Muscle of back (tissue), 11 donors: ENCODE measurements around the gene ARL8A. TPM values are rescaled to one million over a fixed set of nuclear protein-coding genes. Genes with fewer than 3 reads are reported as not detected.

Experiments used
- DNase-seq, 3 donors: peaks; one replicate each; pipeline versions ENCODE4 v3.0.0 to v3.0.0-alpha.2; 2013
- polyA plus RNA-seq, 10 donors: library from polyadenylated mRNA; unstranded; fragments of 120-200 nt; gene quantifications; one replicate each; pipeline ENCODE4 v1.2.1, GENCODE V29; 2013; ENCODE audit not compliant: insufficient read length in 10 of 10

Gene ARL8A
- polyA plus RNA-seq, 10 donors, result 34.3 to 43.1 (median 38.4) TPM

DNA sequence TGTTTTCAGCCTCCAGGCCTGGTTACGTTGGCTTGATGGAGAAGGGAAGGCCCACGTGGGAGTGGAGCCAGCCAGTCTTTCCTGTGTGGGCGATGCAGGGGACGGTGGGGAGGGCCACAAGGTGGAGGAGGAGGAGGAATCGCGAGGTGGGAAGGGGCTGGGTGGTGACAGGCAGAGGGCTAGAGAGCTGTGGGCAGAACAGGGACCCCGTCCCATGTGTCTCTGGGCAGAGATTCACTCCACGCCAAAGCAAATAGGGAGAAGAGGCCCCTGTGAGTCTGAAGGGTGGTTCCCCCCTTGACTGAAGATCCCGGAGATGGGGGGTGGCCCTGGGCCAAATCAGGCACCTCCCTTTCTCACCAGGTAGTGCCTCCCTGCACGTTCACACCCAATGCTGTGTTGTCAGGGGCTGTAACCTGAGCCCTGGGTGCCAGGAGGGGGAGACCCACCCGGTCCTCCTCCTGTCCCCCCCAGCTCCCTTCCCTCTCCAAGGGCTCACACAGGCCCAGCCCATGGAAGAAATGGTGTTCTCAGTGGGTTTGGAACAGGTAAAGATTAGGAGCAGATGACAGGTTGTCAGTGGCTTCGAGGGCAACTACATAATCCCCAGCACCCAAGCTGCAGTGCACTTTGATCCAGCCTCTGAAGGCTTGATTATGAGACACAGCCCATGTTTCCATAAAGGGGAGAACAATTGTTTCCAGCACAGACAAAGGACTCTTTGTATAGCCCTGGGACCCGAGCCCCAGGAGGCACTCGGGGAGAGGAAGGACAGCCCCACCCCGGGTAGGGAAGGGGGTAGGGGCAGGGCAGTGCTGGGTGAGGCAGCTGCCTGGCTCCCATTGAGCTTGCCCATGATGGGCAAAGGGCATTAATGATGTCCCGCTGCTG lies 59.5 kb downstream of the ARL8A start:
- DNase-seq, result no peak

Other genes starting within 250 kb of the ARL8A start
- 10 to 100 TPM; 12.8 to 46.5 (median 32.4) TPM for gene LMOD1, start 198.2 kb downstream of the ARL8A start, polyA plus RNA-seq
- 10 to 100 TPM; 32.1 to 44.9 (median 40.3) TPM for gene TIMM17A, start 189.2 kb downstream of the ARL8A start, polyA plus RNA-seq
- gene RNPEP, start 162.1 kb downstream of the ARL8A start, polyA plus RNA-seq, result 10 to 100 TPM; 17.7 to 27.3 (median 20.0) TPM
- gene ELF3, start 134.2 kb downstream of the ARL8A start, polyA plus RNA-seq, result 1 to 10 TPM in 2 of 10 donors, under 1 TPM in 6, not detected in 2; 0.21 to 1.4 (median 0.60) TPM
- under 1 TPM; 0.04 to 0.09 (median 0.07) TPM for gene GPR37L1, start 21.8 kb downstream of the ARL8A start, polyA plus RNA-seq
- 1 to 10 TPM in 4 of 10 donors, under 1 TPM in 6; 0.46 to 3.8 (median 0.78) TPM for gene PTPN7, start 15.9 kb upstream of the ARL8A start, polyA plus RNA-seq
- gene LGR6, start 49.1 kb upstream of the ARL8A start, polyA plus RNA-seq, result 1 to 10 TPM in 3 of 10 donors, under 1 TPM in 7; 0.15 to 8.2 (median 0.53) TPM
- 10 to 100 TPM; 16.2 to 28.7 (median 22.7) TPM for gene UBE2T, start 197.2 kb upstream of the ARL8A start, polyA plus RNA-seq
- gene PPP1R12B, start 204.0 kb upstream of the ARL8A start, polyA plus RNA-seq, result 100 to 1,000 TPM in 1 of 10 donors, 10 to 100 TPM in 9; 50.0 to 108 (median 81.2) TPM